ENCODE measurements around the gene KCNE3. TPM values are rescaled to one million over a fixed set of nuclear protein-coding genes. Genes with fewer than 3 reads are reported as not detected.

Gene KCNE3
- total RNA-seq, 1 experiment from 2014 or later = not detected

GRCh38 chr11:74409633-74410032 lies 57.7 kb downstream of the KCNE3 start:
- no peaks in the 10 kb centered on the region for H3K79me2 ChIP-seq (ENCODE audit: low read length)
- no peak overlapping the region for H3K9ac ChIP-seq (ENCODE audit: low read length)
- H3K36me3 ChIP-seq (ENCODE audit: insufficient read depth, low read length) = no peaks in the 10 kb centered on the region
- no peak overlapping the region for H3K27ac ChIP-seq (ENCODE audit: low read length)
- no peak overlapping the region for H3K4me2 ChIP-seq (ENCODE audit: low read depth, low read length, poor library complexity, severe bottlenecking)
- no peaks in the 10 kb centered on the region for H3K27me3 ChIP-seq (ENCODE audit: low read length)
- H3K4me1 ChIP-seq (ENCODE audit: low read length) = no peaks in the 10 kb centered on the region
- H3K4me3 ChIP-seq (ENCODE audit: low read length) = no peak overlapping the region
- H3K9me3 ChIP-seq (ENCODE audit: low read length) = no peaks in the 10 kb centered on the region
- H2AFZ ChIP-seq (ENCODE audit: low read length) = no peak overlapping the region
- no peaks in the 10 kb centered on the region for H3K9me2 ChIP-seq (replicated peaks; ENCODE audit: insufficient read depth, low read length)
- H4K20me1 ChIP-seq (ENCODE audit: insufficient read depth, low read depth, low read length) = no peaks in the 10 kb centered on the region
- DNase-seq = no peak

Small RNAs within 50 kb of the gene (small RNA-seq; reads per million reads assigned to genes)
- not detected for gene CYCSP27

Other genes with a start within 250 kb of the KCNE3 start
- gene P4HA3, start 155.9 kb downstream of the KCNE3 start, total RNA-seq (2014; rRNA removed; shearing (Covaris generic); ENCODE audit: low replicate concordance) = not detected in 2 replicates
- 0.07 TPM in 1 of 2 replicates, not detected in the other for gene PGM2L1, start 69.1 kb downstream of the KCNE3 start, total RNA-seq (2014; rRNA removed; shearing (Covaris generic); ENCODE audit: low replicate concordance)
- gene LIPT2, start 26.2 kb upstream of the KCNE3 start, total RNA-seq (2014; rRNA removed; shearing (Covaris generic); ENCODE audit: low replicate concordance) = 5.9 and 9.8 TPM in 2 replicates
- 14.9 and 20.8 TPM in 2 replicates for gene POLD3, start 125.0 kb upstream of the KCNE3 start, total RNA-seq (2014; rRNA removed; shearing (Covaris generic); ENCODE audit: low replicate concordance)

Data from Karpas-422 (cell line).